NCI-H774 (cell line): ENCODE data around the gene HERPUD1.
"Not testable (repeated sequence)": the region's sequence is repeated elsewhere in the genome, so short reads cannot be mapped to it uniquely, and the experiment has no call there.

Experiments used
- DNase-seq: peaks from one replicate; lab custom pipeline; 2025; lab: John Stamatoyannopoulos, UW

Gene HERPUD1, protein sequence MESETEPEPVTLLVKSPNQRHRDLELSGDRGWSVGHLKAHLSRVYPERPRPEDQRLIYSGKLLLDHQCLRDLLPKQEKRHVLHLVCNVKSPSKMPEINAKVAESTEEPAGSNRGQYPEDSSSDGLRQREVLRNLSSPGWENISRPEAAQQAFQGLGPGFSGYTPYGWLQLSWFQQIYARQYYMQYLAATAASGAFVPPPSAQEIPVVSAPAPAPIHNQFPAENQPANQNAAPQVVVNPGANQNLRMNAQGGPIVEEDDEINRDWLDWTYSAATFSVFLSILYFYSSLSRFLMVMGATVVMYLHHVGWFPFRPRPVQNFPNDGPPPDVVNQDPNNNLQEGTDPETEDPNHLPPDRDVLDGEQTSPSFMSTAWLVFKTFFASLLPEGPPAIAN

DNA sequence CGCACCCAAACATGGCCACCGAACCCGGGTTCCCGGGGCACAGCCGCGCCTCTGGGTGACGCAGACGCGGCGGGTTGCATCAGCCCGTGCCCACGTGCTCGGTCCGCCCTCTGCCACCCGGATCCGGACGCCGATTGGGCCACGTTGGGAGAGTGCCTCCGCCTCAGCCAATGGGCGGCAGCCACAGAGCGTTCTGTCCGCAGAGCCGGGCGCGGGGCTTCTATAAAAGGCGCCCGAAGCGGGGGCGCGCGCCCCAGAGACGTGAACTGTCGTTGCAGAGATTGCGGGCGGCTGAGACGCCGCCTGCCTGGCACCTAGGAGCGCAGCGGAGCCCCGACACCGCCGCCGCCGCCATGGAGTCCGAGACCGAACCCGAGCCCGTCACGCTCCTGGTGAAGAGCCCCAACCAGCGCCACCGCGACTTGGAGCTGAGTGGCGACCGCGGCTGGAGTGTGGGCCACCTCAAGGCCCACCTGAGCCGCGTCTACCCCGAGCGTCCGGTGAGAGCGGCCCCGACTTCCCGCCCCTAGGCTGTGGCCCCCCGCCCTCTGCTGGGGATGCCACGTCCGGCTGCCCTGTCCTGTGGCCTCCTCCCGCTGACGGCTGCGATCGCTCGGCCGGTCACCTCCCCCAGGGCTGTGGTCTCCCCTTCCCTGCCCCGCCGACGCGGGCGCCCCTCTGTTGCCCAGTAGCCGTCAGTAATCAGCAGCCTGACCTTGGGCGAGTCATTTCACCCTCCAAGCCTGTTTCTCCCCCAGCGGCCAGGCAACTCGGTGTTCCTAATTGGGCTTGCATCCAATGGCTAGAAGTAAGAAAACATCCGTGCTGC lies at the start of gene HERPUD1:
Gene HERPUD1, plus strand, starts transcription at position 251 of the 829 bp plus-strand sequence. Its CDS starts 103 bp downstream, at position 354.
- DNase-seq: peak; percentile 96

DNA sequence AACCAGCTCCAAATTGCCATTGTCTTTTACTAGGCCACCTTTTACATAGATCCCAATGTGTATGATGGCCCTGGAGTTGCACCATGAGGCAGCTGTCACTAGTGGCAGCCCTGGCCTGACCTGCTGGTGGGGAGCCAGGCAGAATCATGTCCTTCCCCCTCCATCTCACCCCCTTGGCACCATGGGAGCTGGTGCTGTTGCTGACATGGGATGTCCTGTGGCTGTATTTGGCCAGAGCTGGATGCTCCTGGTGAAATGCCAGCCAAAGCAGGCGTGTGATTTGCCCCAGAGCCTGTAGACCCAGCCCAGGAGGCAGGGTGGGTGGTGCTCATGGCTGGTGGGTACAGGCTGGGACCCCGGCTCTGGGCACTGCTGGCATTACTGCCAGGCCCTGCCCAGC lies 48.4 kb upstream of the HERPUD1 start:
- DNase-seq: no peak

DNA sequence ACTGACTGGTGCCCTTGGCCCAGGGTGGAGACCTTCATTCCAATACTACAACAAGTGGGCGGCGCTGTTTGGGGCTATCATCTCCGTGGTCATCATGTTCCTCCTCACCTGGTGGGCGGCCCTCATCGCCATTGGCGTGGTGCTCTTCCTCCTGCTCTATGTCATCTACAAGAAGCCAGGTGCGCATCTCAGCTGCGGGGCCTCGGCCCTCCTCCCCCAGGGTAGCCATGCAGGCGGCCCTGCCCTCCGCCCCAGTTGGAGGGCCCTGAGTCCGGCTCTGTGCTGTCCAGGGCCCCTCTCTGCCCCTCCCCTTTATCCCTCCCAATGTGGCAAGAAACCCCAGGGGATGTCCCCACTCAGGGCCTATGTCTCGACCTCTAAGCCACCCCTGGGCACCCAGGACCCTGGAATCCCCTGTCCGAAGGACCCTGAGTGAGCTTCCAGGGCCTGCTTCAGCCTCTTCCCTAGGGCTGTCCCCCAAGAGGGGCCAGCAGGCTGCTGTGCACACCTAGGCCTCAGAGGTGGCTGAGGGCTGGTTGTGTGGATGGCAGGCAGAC lies 47.8 kb upstream of the HERPUD1 start:
- no peak for DNase-seq

DNA sequence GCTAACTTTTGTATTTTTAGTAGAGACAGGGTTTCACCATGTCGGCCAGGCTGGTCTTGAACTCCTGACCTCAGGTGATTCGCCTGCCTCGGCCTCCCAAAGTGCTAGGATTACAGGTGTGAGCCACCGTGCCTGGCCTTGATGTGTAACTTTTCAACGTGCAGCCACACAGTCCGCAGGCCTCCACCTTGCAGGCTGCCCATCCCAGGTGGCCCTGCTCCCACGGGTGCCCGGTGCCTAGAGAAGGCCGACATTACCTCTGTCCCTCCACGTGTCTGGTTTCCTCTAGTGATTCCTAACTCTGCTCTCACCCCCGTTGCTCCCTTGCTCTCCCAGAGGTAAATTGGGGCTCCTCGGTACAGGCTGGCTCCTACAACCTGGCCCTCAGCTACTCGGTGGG lies 47.0 kb upstream of the HERPUD1 start:
- not testable (repeated sequence) for DNase-seq

DNA sequence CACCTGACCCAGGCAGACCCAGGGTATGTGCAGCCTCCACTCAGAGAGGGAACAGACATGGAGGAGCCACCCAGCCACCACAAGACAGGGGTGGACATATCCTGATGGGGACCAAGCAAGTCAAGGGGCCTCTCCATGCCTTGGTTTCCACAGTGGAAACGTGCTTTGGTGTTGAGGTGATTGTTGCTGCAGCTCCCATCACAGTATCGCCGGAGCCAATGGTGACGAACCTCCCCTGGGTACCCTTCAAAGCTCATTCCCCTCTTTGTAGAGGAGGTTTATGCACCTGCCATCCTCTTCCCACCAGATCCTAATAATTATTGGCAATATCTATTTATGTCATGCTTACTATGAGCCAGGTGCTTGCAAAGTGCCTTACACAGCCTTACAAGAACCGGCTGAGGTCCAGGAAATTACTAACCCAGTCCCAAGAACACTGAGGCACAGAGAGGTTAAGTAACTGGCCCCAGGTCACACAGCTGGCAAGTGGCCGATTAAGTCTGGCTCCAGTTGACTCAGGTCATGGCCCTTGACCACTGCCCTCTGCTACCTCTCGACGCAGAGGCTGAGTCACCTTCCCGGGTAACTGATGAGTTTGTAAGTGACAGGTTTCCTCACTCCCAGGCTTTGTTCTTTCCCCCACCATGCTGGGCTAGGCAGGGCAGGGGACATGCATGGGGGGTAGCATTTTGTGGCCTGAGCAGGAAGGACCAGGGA lies 46.3 kb upstream of the HERPUD1 start:
- no peak for DNase-seq

DNA sequence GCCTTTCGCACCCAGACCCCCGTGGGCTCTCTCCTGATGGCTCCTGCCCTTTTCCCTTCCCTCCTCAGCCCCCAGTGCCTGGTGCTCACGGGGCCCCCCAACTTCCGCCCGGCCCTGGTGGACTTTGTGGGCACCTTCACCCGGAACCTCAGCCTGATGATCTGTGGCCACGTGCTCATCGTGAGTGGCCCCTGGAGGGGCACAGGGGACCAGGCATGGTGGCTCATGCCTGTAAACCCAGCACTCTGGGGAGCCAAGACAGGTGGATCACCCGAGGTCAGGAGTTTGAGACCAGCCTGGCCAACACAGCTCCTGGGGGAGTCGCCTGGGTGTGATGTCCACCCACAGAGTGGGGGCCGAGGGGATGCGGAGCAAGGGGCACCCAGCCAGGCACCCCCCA lies 45.6 kb upstream of the HERPUD1 start:
- DNase-seq: no peak

DNA sequence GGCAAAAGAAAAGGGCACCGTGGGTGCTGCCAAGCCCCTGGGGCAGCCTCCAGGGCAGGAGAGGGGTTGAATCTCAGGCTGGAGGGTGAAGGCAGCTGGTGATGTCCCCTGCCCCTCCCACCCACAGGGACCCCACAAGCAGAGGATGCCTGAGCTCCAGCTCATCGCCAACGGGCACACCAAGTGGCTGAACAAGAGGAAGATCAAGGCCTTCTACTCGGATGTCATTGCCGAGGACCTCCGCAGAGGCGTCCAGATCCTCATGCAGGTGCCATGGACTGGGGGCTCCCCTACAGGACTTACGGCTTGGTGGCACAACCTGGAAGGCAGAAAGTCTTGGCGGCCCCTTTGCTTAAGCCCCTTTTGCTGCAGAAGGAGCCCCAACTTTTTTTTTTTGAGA lies 45.1 kb upstream of the HERPUD1 start:
- DNase-seq: no peak

DNA sequence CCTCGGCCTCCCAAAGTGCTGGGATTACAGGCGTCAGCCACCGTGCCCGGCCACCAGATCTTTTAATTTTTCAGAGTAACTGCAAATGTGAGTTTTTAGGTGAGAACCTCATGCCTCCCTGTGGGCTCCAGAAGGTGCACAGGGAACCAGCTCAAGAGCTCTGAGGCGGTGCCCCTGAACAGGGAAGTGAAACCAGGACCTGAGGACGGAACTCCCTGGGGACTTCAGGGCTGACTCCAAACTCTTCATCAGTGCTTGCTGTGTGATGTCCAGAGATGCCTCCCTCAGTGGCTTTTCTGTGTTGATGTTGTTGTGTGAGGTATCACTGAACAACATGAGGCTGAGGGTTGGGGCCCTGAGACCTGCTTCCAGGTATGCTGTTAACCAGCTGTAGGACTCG lies 43.1 kb upstream of the HERPUD1 start:
- DNase-seq: no peak

DNA sequence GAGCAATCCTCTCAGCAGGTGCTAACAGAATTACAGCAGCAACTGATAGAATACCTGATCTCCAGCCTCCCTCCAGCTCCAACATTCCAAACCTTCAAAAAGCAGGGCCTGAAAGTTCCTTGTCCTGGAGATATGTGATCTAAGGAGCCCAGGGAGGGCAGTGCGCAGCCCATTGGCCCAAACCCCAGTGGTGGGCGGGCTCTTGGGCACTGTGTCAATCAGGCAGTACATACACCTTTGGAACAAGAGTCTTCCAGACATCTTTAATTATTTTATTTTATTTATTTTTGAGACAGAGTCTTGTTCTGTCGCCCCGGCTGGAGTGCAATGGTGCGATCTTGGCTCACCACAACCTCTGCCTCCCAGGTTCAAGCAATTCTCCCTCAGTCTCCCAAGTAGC lies 42.7 kb upstream of the HERPUD1 start:
- DNase-seq: no peak

DNA sequence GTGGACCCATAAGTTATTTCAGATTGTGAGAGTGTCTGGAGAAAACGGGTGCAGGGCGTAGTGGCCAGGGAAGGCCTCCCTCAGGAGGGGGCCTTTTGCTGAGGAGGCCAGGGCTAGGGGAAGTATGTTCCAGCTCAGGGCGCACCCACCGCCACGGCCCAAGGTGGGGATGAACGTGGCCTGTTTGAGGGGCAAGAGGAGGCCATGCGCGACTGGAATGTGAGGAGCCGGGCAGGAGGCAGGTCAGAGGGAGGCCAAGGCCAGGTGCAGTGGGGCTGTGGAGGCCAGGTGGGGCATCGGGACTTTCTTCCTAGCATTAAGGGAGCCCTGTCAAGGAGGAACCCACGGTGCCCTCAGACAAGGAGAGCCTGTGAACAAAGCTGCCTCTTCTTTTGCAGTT lies 40.3 kb upstream of the HERPUD1 start:
- no peak for DNase-seq

DNA sequence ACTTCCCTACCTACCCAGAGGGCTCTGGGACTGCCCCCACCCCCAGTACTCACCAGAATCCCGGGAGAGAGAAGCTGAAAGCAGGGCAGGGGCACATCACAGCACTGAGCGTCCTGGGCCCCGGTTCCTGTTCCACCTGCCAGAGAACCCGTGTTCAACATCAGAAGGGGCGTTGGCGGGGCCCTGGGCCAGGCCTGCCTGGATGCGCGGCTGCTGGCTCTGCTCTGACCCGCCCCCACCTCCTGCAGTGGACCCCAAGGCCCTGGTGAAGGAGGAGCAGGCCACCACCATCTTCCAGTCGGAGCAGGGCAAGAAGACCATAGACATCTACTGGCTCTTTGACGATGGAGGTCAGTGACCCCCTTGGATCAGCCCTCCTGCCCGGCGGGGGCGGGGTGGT lies 39.2 kb upstream of the HERPUD1 start:
- no peak for DNase-seq

DNA sequence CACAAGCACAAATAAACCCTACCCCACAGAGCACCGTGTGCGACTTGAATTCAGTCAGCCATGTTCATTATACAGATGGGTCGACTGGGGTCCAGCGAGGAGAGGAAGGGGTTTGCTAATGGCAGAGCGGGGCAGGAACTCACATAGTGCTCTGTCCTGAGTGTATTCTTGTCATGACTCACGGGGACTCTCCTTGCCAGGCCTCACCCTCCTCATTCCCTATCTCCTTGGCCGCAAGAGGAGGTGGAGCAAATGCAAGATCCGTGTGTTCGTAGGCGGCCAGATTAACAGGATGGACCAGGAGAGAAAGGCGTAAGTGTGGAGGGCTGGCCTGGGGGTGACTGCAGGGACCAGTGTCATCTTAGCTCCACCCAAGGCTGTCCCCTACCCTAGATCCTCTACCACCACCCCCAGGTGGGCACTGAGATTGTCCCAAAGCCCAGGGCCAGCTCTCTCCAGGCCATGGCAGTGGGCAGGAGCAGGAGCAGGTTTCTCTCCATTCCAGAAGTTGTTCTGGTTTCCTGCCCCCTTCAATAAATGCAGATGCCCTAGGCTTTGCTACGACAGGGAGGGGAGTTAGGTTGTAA lies 37.5 kb upstream of the HERPUD1 start:
- no peak for DNase-seq

DNA sequence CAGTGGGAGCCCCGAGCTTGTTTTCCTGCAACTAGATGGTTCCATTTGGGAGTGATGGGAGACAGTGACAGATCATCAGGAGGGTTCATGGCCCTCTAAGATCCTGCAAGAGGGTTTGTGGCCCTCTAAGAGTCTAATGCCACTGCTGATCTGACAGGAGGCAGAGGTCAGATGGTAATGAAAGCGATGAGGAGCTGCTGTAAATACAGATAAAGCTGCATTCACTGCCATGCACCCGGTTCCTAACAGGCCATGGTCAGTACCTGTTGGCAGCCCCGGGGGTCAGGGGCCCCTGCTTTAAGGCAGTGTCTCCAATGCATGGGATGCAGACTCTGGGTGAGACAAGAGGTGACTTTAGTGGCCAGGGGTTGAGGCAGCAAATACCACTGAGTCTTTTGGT lies 36.1 kb upstream of the HERPUD1 start:
- no peak for DNase-seq

DNA sequence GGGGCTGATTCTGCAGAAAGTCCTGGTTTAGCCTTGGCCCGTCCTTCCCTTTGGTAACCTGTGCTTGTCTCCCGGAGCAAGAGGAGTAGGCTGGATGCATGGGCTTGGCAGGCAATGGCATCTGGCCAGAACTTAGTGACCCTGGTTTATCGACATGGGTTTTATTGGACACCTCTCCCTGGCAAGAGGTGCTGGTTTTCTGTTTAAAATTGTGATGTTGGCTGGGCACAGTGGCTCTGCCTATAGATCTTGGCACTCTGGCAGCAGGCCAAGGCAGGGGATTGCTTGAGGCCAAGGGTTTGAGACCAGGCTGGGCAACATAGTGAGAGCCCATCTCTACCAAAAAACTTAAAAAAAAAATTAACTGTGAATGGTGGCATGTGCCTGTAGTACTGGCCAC lies 35.7 kb upstream of the HERPUD1 start:
- DNase-seq: no peak

DNA sequence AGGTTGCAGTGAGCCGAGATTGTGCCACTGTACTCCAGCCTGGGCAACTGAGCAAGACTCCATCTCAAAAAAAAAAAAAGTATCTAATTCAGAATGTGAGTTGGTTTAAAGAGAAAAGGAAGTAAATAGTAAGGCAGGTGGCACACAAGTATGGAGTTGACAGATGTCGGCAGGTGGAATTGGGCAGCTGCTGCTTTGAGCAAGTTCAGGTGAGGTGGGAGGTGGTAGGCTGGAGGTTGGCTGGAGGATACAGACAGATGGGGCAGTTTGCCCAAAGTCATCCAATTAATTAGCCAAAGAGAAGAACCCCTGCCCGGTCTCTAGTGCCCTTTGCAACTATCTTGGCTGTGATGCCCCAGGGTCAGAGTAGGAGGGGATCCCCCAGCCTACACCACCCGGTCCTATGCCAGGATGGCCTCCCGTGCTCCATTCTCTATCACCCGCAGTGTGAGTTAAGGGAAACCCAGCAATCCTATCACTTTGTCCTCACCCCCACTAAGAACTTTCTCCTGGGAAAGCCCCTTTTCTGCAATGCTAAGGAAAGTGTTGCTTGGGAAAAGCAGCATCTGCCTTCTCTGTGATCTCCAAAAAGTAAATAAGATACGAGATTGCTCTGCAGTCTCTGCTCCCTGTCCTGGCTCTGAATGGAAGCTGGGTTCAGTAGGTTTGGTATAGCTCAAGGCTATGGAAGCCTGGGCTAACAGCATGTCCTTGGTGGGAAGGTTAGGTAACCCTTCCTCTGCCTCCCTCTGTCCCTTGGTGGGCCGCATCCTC lies 34.7 kb upstream of the HERPUD1 start:
- DNase-seq: peak; percentile 30

DNA sequence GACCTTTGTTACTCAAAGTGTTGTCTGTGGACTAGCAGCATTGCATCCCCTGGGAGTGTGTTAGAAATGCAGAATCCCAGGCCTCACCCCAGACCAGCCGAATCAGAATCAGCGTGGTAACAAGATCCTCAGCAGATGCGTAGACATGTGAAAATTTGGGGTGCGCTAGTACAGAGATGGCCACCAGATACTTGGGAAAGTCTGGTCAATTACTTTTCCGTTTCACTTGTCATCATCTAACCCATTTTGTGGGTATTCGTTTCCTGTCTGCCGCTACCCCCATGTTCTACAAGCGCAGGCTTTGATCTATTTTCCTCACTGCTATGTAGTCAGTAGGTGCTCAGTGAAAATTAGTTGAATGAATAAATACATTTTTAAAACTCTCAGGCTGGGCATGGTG lies 33.1 kb upstream of the HERPUD1 start:
- DNase-seq: no peak

DNA sequence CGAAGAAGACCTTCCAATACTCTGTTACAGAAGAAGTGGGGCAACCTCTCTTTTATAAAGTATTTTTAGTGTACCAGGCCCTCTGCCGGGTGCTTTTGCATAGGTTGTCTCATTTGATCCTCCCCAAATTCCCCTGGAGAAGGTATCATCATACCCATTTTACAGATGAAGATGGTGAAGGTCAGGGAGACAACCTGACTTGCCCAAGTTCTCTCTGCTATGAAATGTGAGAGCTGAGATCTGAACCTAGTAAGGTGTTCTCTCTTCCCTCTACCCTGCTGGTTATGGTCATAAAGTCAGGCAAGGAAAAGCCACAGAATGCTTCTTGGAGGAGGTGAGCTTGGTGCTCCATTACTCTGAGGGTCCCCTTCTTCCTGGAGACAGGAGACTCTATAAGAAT lies 28.1 kb upstream of the HERPUD1 start:
- DNase-seq: no peak

DNA sequence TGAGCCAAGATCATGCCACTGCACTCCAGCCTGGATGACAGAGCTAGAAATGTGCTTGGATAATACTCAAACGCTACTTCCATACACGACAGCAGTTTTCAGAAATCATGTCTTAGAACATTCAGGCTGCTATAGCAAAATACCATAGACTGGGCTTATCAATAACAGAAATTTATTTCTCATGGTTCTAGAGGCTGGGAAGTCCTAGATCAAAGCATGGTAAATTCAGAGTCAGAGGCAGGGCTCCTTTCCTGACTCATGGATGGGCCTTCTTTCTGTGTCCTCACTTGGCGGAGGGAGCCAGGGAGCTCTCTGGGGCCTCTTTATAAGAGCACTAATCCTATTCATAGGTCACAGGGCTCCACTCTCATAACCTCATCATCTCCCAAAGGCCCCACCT lies 24.5 kb upstream of the HERPUD1 start:
- no peak for DNase-seq

DNA sequence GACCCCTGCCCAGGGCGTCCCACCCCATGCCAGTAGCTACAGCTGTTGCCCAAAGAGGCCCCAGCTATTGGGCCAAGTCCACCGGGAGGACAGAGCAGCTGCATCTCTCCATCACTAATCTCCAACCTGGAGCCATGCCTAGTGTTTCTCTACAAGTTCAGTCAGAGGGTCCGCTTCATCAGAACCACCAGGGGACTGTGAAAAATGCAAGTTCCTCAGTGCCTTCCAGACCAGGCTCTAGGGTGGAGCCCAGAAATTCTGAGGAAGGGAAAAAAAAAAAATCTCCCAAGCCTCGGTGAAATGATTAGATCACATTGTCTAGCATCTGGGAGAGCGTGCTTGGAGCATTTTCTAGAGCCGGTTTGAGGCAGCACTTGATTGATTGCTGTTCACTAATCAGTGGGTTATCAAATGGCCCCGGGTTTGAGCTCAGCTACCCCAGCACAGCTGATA lies 22.4 kb upstream of the HERPUD1 start:
- no peak for DNase-seq

DNA sequence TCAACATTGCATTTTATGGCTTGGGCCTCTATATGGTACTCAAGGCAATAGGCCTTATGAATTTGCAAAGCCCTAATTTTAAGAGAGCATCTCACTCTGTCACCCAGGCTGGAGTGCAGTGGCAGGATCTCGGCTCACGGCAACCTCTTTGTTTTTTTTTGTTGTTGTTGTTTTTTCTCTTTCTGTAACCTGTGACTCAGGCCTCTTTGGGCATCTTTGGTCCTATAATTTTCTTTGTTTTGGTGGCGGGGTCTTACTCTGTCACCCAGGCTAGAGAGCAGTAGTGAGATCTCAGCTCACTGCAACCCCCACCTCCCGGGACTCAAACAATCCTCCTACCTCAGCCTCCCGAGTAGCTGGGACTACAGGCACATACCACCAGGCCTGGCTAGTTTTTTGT lies 21.8 kb upstream of the HERPUD1 start:
- DNase-seq: no peak
